Peyer's patch (tissue), 4 donors: ENCODE data around the gene TRIP6. TPM values are rescaled to one million over a fixed set of nuclear protein-coding genes. Genes with fewer than 3 reads are reported as not detected.

Experiments
- DNase-seq, 3 donors: peaks; one replicate each; pipeline ENCODE4 v3.0.0-alpha.2; 2017 to 2019
- H3K27ac ChIP-seq, 4 donors: fragments of 200-600 bp; sonication (generic); one replicate each; pipeline ENCODE4 v1.5.1; 2016 to 2019
- H3K27me3 ChIP-seq, 2 donors: fragments of 200-600 bp; sonication (generic); one replicate each; pipeline ENCODE4 v1.5.1; 2019
- H3K36me3 ChIP-seq, 3 donors: fragments of 200-600 bp; sonication (generic); one replicate each; pipeline ENCODE4 v1.5.1; 2016 to 2019
- H3K4me1 ChIP-seq, 4 donors: fragments of 200-600 bp; sonication (generic); one replicate each; pipeline ENCODE4 v1.5.1; 2016 to 2019
- H3K4me3 ChIP-seq, 4 donors: fragments of 200-600 bp; sonication (generic); 1 replicate in 3 of 4; 2 replicates in 1 of 4; pipeline ENCODE4 v1.5.1; 2016 to 2019; ENCODE audit warnings: mild to moderate bottlenecking in 1 of 4
- H3K9me3 ChIP-seq, 4 donors: fragments of 200-600 bp; sonication (generic); one replicate each; pipeline ENCODE4 v1.5.1; 2016 to 2019; ENCODE audit warnings: mild to moderate bottlenecking in 1 of 4
- POLR2A ChIP-seq, 2 donors: fragments of 450-650 bp; IDR thresholded peaks; one replicate each; pipeline ENCODE4 v1.5.1; 2017; ENCODE audit warnings: antibody characterized with exemption in 2 of 2, mild to moderate bottlenecking in 2 of 2, moderate library complexity in 2 of 2
- total RNA-seq, 4 donors: library from RNA; depleted of rRNA; stranded (reverse); fragments of >200 nt; gene quantifications; one replicate each; pipeline ENCODE4 v1.1.0, GENCODE V29; 2016
- TF ChIP-seq, protein P1 (sequence below), 6 experiments: fragments of 450-650 bp in 4 of 6; fragments of 200-600 bp in 2 of 6; sonication (generic) in 1 of 6; IDR thresholded peaks; one replicate each; pipeline ENCODE4 v1.5.1; 2017 to 2019; ENCODE audit warnings: antibody characterized with exemption in 6 of 6, mild to moderate bottlenecking in 3 of 6, moderate library complexity in 1 of 6

TRIP6 gene, protein sequence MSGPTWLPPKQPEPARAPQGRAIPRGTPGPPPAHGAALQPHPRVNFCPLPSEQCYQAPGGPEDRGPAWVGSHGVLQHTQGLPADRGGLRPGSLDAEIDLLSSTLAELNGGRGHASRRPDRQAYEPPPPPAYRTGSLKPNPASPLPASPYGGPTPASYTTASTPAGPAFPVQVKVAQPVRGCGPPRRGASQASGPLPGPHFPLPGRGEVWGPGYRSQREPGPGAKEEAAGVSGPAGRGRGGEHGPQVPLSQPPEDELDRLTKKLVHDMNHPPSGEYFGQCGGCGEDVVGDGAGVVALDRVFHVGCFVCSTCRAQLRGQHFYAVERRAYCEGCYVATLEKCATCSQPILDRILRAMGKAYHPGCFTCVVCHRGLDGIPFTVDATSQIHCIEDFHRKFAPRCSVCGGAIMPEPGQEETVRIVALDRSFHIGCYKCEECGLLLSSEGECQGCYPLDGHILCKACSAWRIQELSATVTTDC
- 10 to 100 TPM in 3 of 4 donors, 1 to 10 TPM in 1; 8.8 to 22.3 (median 15.4) TPM for total RNA-seq

DNA sequence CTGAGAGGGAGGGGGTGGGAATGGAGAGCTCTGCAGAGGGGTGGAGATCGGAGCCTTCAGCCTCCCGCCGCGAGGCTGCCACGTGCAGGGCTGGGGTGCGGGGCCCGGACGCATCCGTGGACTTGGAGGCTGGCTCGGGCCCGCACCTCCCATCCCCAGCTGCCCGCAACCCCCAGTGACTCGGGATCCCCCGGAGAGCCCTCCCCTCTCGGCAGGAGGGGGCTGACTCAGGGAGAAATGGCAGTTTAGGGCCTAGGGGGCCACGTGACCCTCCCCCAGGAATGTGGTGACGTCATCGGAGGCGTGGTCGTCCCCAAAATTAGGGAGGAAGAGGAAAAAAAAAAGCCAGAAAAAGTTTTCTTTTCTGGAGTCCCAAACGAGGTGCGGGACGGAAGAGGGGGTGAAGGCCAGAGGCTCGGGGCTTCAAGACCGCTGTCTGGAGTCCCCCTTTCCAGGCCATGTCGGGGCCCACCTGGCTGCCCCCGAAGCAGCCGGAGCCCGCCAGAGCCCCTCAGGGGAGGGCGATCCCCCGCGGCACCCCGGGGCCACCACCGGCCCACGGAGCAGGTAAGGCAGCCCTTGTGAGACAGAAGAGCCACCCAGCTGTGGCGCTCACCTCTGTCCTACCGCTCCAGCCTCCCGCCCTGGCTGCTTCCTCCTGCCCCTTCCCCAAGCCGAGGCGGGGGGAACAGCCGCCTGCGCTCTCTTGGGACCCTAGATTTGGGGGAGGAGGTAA lies at the start of gene TRIP6:
Gene TRIP6 (plus strand): TSS at position 348 of the 736 bp plus-strand sequence. CDS start 111 bp downstream, at position 459.
- Histone ChIP-seq H3K36me3 (peaks cover 0 to 8% (median 0%) of the 10 kb centered on the region in 3 donors), H3K27ac (peak within 1 kb of the TSS; percentile 75 to 95 (median 86)), H3K27me3 (no peaks in the 10 kb centered on the region), H3K4me3 (peak within 1 kb of the TSS; percentile 30 to 71 (median 64)), H3K4me1 (peaks cover 6 to 42% (median 12%) of the 10 kb centered on the region in 4 donors), H3K9me3 (no peaks in the 10 kb centered on the region)
- peak; percentile 70 to 88 (median 76) for DNase-seq
- TF ChIP-seq POLR2A (IDR thresholded peaks at IDR 0.05): no peak
- TF ChIP-seq, protein P1, sequence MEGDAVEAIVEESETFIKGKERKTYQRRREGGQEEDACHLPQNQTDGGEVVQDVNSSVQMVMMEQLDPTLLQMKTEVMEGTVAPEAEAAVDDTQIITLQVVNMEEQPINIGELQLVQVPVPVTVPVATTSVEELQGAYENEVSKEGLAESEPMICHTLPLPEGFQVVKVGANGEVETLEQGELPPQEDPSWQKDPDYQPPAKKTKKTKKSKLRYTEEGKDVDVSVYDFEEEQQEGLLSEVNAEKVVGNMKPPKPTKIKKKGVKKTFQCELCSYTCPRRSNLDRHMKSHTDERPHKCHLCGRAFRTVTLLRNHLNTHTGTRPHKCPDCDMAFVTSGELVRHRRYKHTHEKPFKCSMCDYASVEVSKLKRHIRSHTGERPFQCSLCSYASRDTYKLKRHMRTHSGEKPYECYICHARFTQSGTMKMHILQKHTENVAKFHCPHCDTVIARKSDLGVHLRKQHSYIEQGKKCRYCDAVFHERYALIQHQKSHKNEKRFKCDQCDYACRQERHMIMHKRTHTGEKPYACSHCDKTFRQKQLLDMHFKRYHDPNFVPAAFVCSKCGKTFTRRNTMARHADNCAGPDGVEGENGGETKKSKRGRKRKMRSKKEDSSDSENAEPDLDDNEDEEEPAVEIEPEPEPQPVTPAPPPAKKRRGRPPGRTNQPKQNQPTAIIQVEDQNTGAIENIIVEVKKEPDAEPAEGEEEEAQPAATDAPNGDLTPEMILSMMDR (IDR thresholded peaks at IDR 0.05): no peak

DNA sequence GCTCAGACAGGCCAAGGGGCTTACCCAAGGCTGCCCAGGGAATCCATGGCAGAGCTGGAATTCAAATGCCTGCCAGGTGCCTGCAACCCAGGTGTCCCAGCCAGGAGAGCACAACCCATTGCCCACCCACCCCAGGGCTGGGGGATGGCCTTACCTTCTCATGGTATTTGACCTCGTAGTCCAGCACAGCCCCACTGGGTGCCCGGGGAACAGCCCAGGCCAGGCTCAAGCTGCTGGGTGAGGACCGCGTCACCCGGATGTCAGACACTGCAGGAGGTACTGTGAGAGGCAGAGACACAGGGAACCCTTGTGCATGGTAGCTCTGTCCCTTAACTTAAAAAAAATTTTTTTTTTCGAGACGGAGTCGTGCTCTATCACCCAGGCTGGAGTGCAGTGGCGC lies 48.8 kb upstream of the TRIP6 start:
- H3K4me3 ChIP-seq: no peak overlapping the region
- H3K4me1 ChIP-seq: no peaks in the 10 kb centered on the region
- no peak overlapping the region for H3K27ac ChIP-seq
- no peak for TF ChIP-seq POLR2A (IDR thresholded peaks at IDR 0.05)
- TF ChIP-seq, protein P1 (IDR thresholded peaks at IDR 0.05): no peak
- no peaks in the 10 kb centered on the region for H3K9me3 ChIP-seq
- H3K36me3 ChIP-seq: peaks cover 0 to 67% (median 0%) of the 10 kb centered on the region in 3 donors
- DNase-seq: no peak
- no peaks in the 10 kb centered on the region for H3K27me3 ChIP-seq

- H3K4me1 ChIP-seq: no peaks in the 10 kb centered on the region
- TF ChIP-seq, protein P1 (IDR thresholded peaks at IDR 0.05): no peak
- TF ChIP-seq POLR2A (IDR thresholded peaks at IDR 0.05): no peak
- H3K9me3 ChIP-seq: no peaks in the 10 kb centered on the region
- H3K4me3 ChIP-seq: no peak overlapping the region
- H3K27ac ChIP-seq: no peak overlapping the region
- no peak for DNase-seq
- H3K27me3 ChIP-seq: no peaks in the 10 kb centered on the region
- peaks cover 0 to 67% (median 0%) of the 10 kb centered on the region in 3 donors for H3K36me3 ChIP-seq
Measured at GRCh38 chr7:100818825-100819224, 48.4 kb upstream of the TRIP6 start.

DNA sequence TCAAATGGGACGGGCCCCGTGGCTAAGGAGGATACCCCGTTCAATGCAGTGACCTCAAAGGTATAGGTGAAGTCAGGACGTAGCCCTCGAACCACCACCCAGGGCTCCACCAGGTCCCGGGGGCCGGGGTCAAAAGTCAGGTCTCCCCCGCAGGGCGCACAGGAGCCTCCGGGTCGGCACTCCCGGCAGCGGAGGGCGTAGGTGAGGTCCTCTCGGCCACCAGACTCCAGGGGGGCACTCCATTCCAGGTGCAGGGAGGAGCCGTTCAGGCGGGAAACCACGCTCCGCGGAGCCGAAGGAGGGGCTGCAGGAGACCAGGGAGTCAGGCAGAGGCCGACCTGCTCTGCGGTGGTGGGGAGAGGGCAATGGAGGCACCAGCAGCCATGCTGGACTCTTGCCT lies 47.6 kb upstream of the TRIP6 start:
- H3K36me3 ChIP-seq: peaks cover 0 to 59% (median 0%) of the 10 kb centered on the region in 3 donors
- no peak for DNase-seq

More for the DNA sequence above, 47.6 kb upstream of the TRIP6 start:
- H3K4me1 ChIP-seq: peaks cover 0 to under 1% (median 0%) of the 10 kb centered on the region in 4 donors
- no peaks in the 10 kb centered on the region for H3K9me3 ChIP-seq
- TF ChIP-seq, protein P1 (IDR thresholded peaks at IDR 0.05): no peak
- no peak for TF ChIP-seq POLR2A (IDR thresholded peaks at IDR 0.05)
- H3K27ac ChIP-seq: no peak overlapping the region
- no peaks in the 10 kb centered on the region for H3K27me3 ChIP-seq
- H3K4me3 ChIP-seq: no peak overlapping the region
